Stimulated activated CD4-positive, alpha-beta T cell treated with anti-CD3 and anti-CD28 coated beads, Interleukin-12 subunit alpha, Interleukin-12 subunit beta, amount 100 ng/mL, for 48 hours (primary cell): ENCODE data around the gene SNUPN.
"Not testable (repeated sequence)": the region's sequence is repeated elsewhere in the genome, so short reads cannot be mapped to it uniquely, and the experiment has no call there.

Experiments
- DNase-seq, 3 donors: peaks; one replicate each; pipeline ENCODE4 v3.0.0-alpha.2; 2020; ENCODE audit warnings: low read depth in 2 of 3, low spot score in 1 of 3

Gene SNUPN

GRCh38 chr15:75583701-75584100 lies 41.8 kb downstream of the SNUPN start:
- DNase-seq: no peak

DNA sequence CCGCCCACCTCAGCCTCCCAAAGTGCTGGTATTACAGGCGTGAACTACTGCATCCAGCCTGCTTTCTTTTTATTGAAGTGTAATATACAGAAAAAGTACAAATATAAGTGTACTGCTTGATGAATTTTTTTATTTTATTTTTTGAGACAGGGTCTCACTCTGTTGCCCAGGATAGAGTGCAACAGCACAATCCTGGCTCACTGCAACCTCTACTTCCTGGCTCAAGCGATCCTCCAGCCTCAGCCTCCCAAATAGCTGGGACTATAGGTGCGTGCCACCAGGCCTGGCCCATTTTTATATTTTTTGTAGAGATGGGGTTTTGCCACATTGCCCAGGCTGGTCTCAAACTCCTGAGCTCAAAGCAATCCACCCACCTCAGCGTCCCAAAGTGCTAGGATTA lies 42.6 kb downstream of the SNUPN start:
- DNase-seq: not testable (repeated sequence)

DNA sequence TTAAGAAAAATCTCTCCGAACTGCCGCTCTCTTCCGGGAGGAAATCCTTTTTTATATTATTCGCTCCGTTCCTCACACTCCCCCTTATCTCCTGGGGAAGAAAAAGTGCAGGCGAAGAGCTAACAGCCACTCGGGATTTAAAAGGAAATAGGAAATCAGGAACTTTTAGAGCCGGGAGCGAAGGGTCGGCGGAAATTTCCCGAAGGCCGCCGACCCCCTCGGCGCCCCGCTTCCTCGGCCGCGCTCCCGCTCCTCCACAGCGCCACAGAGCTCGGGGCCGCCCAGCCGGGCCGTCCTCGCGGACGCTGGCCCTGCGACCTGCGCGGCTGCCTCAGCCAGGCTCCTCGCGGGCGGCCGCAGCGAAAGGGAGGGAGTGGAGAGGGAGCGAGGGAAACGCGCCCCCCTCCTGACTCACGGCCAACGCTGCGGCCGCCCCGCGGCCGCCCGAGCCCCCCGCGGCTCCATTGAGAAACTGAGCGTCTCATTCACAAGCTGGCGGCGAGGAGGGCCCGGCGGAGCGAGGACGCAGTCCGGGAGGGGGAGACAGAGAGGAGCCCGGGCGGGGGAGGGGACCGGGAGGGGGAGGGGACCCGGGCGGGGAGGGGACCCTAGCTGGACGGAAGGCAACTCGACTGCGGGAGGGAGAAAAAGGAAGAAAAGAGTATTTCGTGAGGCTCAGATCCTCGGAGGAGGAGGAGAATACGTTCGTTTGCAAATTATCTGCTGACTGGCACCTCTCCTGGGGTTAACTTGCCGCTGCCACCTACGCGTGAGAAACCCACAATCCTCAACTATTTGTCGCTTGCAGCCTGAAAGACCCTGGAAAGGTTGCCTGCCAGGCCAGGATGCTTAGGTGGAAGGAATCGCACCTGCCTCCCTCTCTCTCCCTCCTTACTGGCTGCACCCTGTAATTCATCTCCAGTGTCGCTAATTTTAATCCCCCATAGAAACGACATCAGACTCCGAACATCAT lies 46.3 kb downstream of the SNUPN start, which contains the start of gene PTPN9:
TSS of gene PTPN9 (minus strand) at position 368 of the 973 bp plus-strand sequence. CDS start 539 bp downstream, outside the sequence.
- DNase-seq: peak; percentile 52 to 70 (median 59)

DNA sequence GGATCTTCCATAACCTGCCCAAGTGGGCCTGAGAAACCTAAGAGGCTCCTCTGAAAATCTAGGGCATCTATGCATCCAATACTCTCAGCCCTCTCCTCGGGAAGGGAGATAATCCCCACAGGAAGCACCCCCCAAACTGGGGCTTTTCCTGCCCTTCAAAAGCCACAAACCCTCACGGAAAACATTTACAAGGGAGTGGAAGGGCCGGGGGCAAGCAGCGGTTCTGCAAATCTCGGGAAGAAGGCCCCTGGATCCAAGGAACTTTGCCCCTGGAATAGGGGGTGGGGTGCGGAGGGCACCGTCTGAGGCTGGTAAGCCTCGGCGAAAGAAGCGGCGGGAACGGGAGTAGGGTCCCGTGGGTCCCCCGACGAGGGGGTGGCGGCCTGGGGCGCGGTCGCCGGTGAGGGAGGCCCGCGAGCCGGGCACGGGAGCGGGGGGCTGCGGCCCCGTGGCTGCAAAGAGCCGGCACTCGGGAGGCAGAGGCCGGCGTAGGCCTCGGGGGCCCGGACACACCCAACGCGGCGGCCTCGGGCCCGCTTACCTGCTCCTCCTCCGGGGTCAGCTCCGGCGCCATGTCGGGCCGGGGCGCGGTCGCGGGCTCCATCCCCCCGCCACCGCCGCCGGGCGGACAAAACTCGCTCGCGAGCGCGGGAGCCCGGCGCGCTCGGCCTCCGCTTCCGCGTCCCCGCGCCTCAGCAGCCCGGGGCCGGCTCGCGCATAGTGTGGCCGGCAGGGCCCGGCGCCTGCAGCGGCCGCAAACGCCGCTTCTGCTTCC lies 47.2 kb downstream of the SNUPN start:
- peak in 1 of 3 donors; percentile 3 for DNase-seq

DNA sequence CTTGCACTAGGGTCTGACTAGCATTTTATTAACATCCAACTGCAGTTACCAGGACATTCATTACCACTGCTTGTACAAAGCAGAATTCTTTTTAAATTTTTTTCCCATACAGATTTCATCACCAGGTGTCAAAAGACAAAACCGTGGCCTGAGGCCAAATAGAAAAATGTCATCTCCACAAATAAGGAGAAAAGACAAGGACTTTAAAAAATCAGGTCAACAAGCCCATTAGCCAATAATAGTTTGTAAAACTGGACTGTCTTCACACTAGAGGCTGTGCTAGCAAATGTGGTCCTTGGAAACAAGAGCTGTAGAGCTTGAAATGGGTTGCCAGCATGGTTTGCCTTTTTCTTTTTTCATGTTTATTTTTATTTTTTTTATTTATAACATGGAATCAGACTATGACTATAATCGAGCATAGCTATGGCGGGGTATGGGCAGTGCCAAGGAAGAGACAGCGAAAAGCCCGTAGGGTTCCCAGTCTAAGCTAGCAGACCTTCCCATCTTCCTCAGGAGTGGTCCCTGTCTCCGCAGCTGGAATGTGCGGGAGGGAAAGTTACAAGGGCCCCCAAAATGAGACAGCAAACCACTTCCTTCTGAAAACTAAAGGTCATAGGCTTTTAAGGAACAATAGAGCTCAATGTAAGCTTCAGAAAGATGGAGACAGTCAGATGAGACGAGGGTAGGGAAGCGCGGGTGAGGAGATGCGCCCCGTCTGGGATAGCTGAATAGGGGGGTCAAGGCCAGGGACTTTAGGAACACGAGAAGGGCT lies 47.9 kb downstream of the SNUPN start:
- no peak for DNase-seq

DNA sequence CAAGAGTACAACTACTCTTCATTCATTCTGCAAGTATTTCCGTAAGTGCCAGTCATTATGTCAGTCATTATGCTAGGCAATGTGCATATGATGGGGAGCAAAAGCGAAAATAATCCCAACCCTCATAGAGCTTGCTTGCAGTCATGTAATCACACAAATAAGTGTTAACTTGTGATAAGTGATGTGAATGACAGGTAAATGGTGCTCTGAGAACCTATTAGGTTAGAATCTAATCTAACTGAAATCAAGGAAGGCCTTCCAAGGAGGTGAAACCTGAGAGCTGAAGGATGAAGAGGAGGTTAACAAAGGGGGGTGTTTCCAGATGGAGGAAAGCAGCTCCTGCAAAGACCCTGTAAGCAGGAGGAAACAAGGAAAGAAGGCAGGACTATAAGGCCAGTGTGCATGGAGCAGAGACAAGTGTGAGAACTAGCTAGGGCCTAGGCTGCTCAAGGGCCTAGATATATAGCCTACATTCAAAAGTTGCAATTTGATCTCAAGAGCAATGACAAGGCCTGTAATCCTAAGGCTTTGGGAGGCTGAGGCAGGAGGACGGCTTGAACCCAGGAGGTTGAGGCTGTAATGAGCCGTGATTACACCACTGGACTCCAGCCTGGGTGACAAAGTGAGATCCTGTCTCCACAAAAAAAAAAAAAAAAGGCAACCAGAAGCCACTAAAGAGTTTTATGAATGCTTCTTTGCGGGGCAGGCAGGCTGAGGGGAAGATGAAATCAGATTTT lies 51.7 kb downstream of the SNUPN start:
- no peak for DNase-seq

- no peak for DNase-seq
Observed at GRCh38 chr15:75570126-75570845, 55.2 kb downstream of the SNUPN start.

- no peak for DNase-seq
Observed at GRCh38 chr15:75565062-75565970, 60.2 kb downstream of the SNUPN start.

GRCh38 chr15:75561888-75562287 lies 63.6 kb downstream of the SNUPN start:
- DNase-seq: no peak

- DNase-seq: not testable (repeated sequence)
Observed at GRCh38 chr15:75559360-75559759, 66.2 kb downstream of the SNUPN start.

- not testable (repeated sequence) for DNase-seq
Observed at GRCh38 chr15:75558955-75559354, 66.6 kb downstream of the SNUPN start.

DNA sequence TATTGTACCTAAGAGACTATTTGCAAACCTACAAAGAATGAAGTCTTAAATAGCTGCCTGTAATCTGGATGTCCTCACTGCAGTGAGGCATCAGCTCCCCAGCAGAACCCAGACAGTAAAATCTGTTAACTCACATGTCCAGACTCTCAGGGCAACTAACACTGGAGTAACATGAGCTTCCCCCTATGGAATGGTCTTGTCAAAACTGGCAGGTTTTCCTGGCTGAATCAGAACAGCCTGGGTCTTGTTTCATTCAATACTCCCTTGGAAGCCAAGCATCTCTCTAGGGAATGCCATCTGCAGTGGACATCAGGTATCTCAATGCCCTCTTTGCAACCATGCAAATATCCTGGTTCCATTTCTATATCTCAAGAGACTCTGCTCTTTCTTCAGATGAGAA lies 70.8 kb downstream of the SNUPN start:
- no peak for DNase-seq

GRCh38 chr15:75553659-75554058 lies 71.9 kb downstream of the SNUPN start:
- DNase-seq: no peak

DNA sequence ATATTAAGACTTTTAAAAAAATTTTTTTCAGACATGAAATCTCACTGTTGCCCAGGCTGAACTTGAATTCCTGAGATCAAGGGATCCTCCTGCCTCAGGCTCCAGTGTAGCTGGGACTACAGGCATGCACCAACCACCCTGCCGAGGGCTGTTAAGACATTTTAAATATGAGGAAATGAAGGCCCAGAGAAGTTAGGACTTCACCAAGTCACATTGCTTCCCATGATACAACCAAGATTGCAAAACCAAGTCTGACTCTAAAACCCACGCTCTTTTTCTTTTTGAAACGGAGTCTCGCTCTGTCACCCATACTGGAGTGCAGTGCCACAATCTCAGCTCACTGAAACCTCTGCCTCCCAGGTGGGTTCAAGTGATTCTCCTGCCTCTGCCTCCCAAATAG lies 74.4 kb downstream of the SNUPN start:
- DNase-seq: no peak
